Measurements from ENCODE around the gene TSPAN9. TPM values are rescaled to one million over a fixed set of nuclear protein-coding genes. Genes with fewer than 3 reads are reported as not detected.

TSPAN9 gene
- total and polyA plus RNA-seq, 2 of the 4 experiments (the other 2 are of a cell fraction): 17.7 to 39.1 TPM

GRCh38 chr12:3251067-3251466, 173.9 kb downstream of the TSPAN9 start:
- Histone ChIP-seq H3K9me3 (ENCODE audit: control insufficient read depth, insufficient read depth, low read length) (no peaks in the 10 kb centered on the region), H2AK9ac (replicated peaks; ENCODE audit: low read depth, low read length, poor library complexity) (no peak overlapping the region), H2BK20ac (ENCODE audit: low read depth, low read length) (no peak overlapping the region), H3K36me3 (ENCODE audit: control insufficient read depth, insufficient read depth, low read length) (no peaks in the 10 kb centered on the region), H2BK120ac (ENCODE audit: low read depth, low read length) (no peak overlapping the region), H3K4me3 (ENCODE audit: insufficient read depth, low read depth, low read length) (no peak overlapping the region), H2AFZ (replicated peaks; ENCODE audit: low read length, poor library complexity) (no peak overlapping the region), H3K14ac (replicated peaks; ENCODE audit: low read depth, low read length) (no peak overlapping the region), H2BK15ac (ENCODE audit: low read depth, low read length) (no peak overlapping the region), H3K4me2 (ENCODE audit: low read depth, low read length) (no peak overlapping the region), H3K9me1 (ENCODE audit: insufficient read depth, low read length) (no peaks in the 10 kb centered on the region; the same call in 1 of the 2 replicates), H3K4me1 (ENCODE audit: control insufficient read depth, insufficient read depth, low read length) (peaks cover 5% of the 10 kb centered on the region; the same call in 1 of the 2 replicates), H2BK5ac (ENCODE audit: low read depth, low read length, poor library complexity, severe bottlenecking) (no peak overlapping the region), H2AK5ac (ENCODE audit: low read depth, low read length) (no peak overlapping the region), H3K27me3 (ENCODE audit: control insufficient read depth, insufficient read depth, low read length) (no peaks in the 10 kb centered on the region), H3K79me1 (ENCODE audit: low read depth in 1 of 2, low read length in 2 of 2) (no peaks in the 10 kb centered on the region), H4K8ac (ENCODE audit: low read depth in 2 of 2, low read length in 2 of 2) (no peak overlapping the region), H3K9ac (ENCODE audit: low read depth, low read length) (no peak overlapping the region), H4K20me1 (ENCODE audit: insufficient read depth, low read length) (peaks cover 9% of the 10 kb centered on the region), H3K18ac (ENCODE audit: low read depth, low read length) (no peak overlapping the region), H4K5ac (ENCODE audit: low read depth, low read length) (no peak overlapping the region), H4K91ac (ENCODE audit: insufficient read depth, low read depth, low read length) (no peak overlapping the region), H3K4ac (ENCODE audit: low read depth, low read length) (no peak overlapping the region), H3K27ac (ENCODE audit: insufficient read depth, low read length) (no peak overlapping the region), H3K23ac (ENCODE audit: low read depth, low read length) (no peak overlapping the region), H3K56ac (ENCODE audit: extremely low read depth, insufficient read depth, low read length) (no peak overlapping the region)
- WGBS, 2 experiments (ENCODE audit: extremely low coverage in 2 of 2, insufficient read length in 1 of 2): 96% methylated on average over 3 of the region's 5 CpGs; no CpG with 5 or more reads in 1 of the 2 experiments
- POLR2A ChIA-PET (ENCODE audit: unreplicated experiment): no interaction called here
- ATAC-seq (ENCODE audit: low read depth) (no peak), DNase-seq (no peak)
- BruUV-seq (replicated peaks): no TSS peak
- in situ Hi-C loops (cut with MboI; ENCODE audit: low sequenced_read_pairs) (no loop called here), intact Hi-C loops (cut with micrococcal nuclease) (loop anchor here (1.0 kb wide), 1 partner anchor 14 kb away; no protein-coding TSS in a partner anchor), dilution Hi-C loops (cut with HindIII; ENCODE audit: low sequenced_read_pairs, unreplicated experiment) (no loop called here)
- CTCF ChIA-PET: no interaction called here
- TF ChIP-seq RCOR1 (IDR thresholded peaks at IDR 0.05; ENCODE audit: insufficient replicate concordance, low read length) (no peak), NFE2L2 (IDR thresholded peaks at IDR 0.05; ENCODE audit: low read depth, low read length) (no peak), SMC3 (IDR thresholded peaks at IDR 0.05; ENCODE audit: low read depth, low read length) (no peak), CHD1 (IDR thresholded peaks at IDR 0.05; ENCODE audit: low read depth, low read length) (no peak)
